ENCODE results near the gene MPC1.
A peak's percentile ranks its signal among the peaks of the same experiment; 100 is the strongest.
"Not testable (repeated sequence)": the region's sequence is repeated elsewhere in the genome, so short reads cannot be mapped to it uniquely, and the experiment has no call there.

MPC1 gene

DNA sequence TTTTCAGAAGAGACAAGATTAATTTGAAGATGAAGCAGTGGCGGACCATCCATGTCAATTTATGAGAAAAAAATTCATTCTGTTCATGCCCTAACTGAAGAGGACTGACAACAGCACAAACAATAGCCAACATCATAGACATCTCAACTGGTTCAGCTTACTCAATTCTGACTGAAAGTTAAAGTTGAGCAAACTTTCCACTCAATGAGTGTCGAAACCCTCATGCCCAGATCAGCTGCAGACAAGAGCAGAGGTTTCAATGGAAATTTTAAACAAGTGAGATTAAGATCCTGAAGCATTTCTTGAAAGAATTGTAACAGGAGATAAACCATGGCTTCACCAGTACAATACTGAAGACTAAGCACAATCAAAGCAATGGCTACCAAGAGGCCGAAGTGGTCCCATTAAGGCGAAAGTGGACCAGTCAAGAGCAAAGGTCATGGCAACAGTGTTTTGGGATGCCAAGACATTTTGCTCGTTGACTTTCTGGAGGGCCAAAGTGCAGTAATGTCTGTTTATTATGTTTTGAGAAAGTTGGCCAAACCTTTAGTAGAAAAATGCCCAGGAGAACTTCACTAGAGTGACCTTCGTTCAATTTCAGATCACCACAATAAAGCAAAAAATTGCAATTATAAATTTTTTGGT, 34.3 kb downstream of the MPC1 start:
- H3K4me3 ChIP-seq (ENCODE audit: low read depth, low read length): no peak overlapping the region

DNA sequence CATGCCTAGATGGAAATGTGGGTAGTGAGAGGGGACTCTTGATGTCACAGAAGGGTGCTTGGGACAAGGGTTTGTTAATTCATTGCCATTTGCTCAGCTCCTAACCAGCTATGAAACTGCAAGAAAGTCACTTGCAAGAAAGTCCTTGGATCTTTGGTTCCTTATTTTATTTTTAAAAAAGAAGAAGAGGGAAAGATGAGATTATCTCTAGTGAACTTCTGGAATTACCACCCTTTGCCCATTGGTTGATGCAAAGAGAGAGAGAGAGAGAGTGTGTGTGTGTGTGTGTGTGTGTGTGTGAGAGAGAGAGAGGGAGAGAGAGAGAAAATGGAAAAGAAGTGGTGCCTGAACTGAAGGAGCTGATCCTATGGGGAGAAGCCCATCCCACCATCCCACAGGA, 35.8 kb downstream of the MPC1 start:
- H3K4me3 ChIP-seq (ENCODE audit: low read depth, low read length): no peak overlapping the region

DNA sequence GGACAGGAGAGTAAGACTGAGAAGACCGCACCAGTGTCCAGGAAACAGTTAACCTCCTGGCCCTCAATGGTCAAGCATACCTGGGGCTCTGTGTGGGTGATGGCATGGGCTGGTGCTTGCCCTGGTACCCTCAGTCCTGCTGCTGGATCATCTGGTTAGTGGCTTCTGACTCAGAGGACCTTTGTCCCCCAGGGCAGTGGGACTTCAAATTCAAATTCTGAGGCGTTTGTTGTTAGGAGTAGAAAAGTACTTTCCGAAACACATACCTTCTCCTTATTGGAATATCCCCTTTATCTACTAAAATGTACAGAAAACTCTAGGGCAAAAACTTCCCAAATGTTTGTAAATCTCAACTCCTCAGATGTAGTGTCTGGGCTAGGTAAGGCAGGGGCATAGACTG, 36.3 kb downstream of the MPC1 start:
- no peak overlapping the region for H3K4me3 ChIP-seq (ENCODE audit: low read depth, low read length)

DNA sequence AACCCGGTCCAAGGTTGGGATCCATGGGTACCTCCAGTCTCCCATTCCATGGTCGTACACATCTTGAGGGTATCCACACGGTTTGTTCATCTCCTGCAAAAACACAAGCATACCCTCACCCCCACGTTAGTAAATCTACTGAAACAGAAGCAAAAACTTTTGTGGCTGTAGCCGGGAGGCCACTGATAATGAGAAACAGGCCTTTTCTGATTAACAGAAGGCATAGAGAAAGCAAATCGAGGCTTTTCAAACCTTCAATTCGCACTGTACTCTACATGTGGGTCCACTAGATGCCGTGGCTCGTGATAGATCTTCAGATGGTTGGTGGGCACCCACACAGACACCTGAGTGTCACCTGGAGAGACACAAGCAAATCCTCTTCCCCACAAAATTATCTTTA, 37.1 kb downstream of the MPC1 start:
- not testable (repeated sequence) for H3K4me3 ChIP-seq (ENCODE audit: low read depth, low read length)

DNA sequence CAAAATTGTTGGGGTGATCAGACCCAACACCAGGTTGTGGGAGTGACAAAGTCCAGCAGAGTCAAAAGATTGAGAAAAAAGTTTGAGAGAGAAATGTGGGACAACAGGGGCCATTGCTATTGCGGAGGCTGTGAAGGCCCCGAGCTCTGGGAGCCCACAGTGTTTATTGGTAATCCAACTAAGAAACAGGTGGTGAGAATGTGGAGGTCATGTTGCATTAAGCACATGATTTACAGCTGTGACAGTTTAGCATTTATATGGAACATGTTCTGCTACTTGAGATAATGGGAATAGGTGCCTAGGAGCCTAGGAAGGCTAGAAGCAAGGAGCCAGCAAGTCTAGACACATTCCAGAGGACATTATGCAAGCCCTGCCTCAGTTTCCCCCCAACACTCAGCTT, 37.8 kb downstream of the MPC1 start:
- H3K4me3 ChIP-seq (ENCODE audit: low read depth, low read length): not testable (repeated sequence)

DNA sequence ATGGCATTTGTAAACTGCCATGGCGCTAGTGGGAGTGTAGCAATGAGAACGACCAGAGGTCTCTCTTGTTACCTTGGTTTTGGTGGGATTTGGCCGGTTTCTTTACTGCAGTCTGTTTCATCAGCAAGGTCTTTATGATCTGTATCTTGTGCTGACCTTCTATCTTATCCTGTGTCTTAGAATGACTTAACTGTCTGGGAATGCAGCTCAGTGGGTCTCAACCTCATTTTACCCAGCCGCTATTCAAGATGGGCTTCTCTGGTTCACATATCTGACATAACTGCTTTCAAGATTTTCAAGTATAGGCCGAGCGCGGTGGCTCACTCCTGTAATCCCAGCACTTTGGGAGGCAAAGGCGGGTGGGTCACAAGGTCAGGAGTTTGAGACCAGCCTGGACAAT, 38.5 kb downstream of the MPC1 start:
- H3K4me3 ChIP-seq (ENCODE audit: low read depth, low read length): no peak overlapping the region

DNA sequence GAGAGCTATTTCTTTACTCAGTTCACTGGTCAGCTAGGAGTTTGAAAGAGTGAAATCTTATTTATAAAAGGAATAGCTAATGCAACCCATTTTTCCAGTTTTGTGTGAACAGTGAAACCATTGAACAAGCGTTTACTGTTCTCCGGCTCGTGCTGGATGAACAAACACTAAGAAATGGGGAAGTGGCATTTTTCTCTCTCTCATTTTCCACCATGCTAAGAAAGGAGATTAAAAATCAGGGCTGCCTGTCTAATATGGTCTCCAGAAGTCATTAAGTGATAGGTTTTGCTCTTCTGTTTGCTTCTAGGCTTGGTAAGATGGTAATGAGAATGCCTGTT, 39.6 kb downstream of the MPC1 start:
- peak overlapping the region; percentile 76 for H3K4me3 ChIP-seq (ENCODE audit: low read depth, low read length)

DNA sequence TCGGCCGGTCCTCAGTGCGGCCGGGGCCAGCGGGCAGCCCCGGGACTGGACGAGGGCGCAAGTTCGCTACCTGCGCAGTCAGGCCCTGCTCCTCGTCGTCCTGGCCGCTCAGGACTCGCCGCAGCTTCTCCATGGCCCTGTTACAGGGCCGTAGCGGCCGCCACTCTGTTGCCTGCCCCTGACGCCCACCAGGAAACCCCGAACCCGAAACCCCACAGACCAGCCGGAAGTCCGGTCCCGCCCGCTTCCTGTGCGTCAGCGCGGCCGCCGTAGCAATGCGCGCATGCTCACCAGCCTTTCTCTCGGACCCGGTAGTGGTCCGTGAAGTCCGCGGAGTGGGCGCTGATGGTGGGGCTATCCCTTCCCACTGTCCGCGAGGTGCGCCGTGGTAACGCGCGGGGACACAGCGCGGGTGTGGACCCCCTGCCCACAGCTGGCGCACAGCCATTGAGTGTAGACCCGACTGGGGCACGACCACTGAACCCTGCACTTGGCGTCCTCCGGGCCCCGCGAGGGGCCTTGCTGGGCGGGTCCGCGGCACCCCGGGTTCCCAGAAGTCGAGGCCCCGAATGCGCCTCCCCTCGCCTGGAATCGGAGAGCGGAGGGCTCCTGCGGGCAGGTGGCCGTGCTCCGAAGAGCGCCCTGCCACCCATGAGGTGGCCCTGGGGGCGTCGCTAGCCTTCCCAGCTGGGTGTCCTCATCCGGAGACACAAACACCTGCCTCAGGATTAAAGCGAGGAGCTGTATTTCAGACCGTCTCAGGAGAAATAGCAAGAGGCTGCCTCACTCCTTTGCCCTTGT, 40.2 kb downstream of the MPC1 start, which contains the start of gene SFT2D1:
SFT2D1 (minus strand) TSS at position 197 of the 801 bp plus-strand sequence; CDS start at position 133, 64 bp downstream.
- peak within 1 kb of the TSS; percentile 76 for H3K4me3 ChIP-seq (ENCODE audit: low read depth, low read length)

DNA sequence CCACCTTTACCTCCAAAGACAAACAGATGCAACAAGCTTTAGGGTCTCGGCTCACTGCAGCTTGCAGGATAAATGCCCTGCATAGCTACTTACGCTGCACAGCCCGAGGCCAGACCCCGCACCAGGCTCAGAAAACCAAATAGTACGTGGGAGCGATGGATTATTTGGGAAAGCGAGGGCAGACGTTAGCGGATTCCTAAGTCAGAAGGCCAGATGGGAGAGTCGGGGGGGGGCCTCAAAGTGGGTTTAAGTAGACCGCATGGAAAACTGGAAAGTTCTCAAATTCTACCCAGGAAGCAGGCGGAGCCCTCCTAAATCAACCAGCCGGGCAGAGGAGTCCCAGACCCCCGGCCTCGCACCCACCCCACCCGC, 40.8 kb downstream of the MPC1 start:
- H3K4me3 ChIP-seq (ENCODE audit: low read depth, low read length): peak overlapping the region; percentile 76

DNA sequence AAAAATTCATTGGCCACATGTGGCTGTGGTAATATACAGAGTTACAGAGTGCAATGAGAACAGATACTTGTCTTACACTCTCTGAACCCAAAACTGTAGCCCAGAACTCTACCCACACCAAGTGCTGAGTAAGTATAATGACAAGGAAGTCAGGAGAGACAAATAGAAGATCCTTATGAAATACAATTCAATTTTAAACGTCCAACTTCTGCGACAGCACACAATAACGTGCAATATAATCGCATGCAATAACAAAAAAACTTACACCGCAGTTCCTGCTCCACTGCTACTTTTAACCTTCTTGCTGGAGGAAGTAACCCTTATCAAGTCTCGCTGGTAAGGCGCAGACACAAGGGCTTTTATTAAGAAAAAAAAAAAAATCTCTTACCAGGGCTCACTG, 41.3 kb downstream of the MPC1 start:
- peak overlapping the region; percentile 76 for H3K4me3 ChIP-seq (ENCODE audit: low read depth, low read length)

DNA sequence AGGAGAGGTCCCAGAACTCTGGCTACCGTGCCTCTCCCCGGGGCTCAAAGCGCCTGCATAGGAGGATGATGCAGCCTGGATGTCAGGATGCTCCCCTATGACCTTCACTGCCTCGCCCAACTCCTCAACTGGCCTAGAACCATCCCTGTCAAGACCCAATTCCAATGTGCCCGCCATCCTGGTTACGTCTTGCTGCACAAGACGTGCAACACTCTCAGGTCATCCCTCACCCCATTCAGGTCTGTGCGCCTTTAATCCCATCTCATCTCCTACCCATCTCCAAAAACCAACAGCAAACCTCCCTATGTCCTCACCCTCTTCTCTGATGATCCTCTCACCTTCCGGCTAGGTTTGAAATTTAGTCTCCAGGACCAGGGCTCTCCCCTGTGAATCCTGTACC, 43.9 kb downstream of the MPC1 start:
- H3K4me3 ChIP-seq (ENCODE audit: low read depth, low read length): no peak overlapping the region

DNA sequence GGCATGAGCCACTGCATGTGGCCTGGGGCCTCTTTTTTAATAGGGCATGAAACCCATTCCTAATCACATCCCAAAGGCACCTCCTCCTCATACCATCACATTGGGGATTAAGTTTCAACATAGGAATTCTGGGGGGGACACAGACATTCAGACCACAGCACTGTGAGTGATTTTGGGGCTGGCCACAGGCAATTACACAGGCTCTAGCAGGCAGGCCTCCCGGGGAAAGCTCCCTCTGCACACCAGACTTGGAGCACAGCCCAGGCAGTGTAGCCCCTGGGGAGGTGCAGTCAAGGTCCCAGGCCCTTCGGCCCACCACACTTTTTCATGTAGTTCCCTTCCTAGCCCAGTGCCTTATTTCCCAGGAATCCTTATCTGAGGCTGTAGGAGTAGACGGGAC, 45.9 kb downstream of the MPC1 start:
- no peak overlapping the region for H3K4me3 ChIP-seq (ENCODE audit: low read depth, low read length)

DNA sequence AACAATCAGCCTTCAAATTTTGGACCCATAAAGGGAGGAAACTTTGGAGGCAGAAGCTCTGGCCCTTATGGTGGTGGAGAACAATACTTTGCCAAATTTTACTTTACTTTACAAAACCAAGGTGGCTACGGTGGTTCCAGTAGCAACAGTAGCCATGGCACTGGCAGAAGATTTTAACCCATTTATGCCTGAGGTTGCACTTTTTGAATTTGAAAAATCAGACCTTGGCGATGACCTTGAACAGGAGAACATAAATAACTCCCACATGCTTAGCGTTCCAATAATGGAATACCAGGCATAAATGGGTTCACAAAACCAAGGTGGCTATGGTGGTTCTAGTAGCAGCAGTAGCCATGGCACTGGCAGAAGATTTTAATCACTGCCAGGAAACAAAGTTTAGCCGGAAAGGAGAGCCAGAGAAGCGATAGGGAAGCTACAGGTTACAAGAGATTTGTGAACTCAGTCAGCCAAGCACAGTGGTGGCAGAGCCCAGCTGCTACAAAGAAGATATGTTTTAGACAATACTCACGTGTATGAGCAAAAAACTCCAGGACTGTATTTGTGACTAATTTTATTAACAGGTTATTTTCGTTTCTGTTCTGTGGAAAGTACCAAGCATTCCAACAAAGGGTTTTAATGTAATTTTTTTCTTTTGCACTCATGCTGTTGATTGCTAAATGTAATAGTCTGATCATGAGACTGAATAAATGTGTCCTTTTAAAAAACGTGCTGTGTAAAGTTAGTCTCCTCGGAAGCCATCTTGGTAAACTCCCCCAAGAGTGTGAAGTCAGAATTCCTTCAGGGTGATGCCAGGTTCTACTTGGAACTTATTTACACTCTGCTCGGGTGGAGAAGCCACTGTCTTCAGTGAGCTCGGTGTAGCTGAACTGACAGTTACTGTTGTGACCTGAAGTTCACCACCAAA, 47.1 kb downstream of the MPC1 start:
- H3K4me3 ChIP-seq (ENCODE audit: low read depth, low read length): no peak overlapping the region

DNA sequence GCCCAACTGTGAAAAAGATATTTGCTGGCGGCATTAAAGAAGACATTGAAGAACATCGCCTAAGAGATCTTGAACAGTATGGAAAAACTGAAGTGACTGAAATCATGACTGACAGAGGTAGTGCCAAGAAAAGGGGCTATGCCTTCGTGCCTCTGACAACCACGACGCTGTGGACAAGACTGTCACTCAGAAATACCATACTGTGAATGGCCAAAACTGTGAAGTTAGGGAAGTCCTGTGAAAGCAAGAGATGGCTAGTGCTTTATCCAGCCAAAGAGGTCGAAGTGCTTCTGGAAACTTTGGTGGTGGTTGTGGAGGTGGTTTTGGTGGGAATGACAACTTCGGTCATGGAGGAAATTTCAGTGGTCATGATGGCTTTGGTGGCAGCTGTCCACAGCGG, 47.9 kb downstream of the MPC1 start:
- no peak overlapping the region for H3K4me3 ChIP-seq (ENCODE audit: low read depth, low read length)

DNA sequence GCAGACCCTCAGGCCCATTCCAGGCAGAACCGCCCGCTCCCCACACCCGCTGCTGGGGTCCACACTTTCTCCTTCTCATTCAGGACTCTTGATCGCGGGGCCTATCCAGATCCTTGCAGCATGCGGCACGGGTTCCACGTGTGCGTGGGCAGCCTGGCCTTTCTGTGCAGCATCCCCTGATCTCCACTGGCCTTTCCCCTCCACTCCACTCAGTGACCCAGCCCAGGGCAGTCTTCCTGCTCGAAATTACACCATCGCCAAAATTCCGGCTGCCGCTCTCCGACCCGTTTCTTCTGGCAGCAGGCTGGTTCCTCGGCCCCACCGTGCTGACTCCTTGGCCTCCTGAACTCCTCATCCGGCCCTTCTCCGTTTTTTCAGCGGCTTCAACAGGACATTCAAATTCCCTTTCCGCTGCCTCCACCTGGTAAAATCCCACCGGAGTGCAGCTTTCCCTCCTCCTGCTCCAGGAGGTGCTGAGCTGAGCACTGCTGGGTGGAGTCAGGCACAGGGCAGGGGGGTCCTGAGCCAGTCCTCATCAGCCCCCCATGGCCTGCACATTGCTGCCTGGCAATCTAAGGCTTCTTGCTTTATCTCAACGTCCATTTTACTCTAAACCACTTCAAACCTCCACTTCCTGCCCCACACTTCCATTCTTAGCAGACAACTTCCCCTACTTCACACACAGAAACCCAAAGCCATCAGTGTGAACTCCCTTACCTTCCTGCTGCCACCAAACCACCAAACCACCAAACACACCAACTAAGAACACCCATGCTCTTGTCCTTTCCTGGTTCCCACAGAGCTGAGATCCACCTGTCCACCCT, 49.4 kb downstream of the MPC1 start:
- H3K4me3 ChIP-seq (ENCODE audit: low read depth, low read length): no peak overlapping the region

DNA sequence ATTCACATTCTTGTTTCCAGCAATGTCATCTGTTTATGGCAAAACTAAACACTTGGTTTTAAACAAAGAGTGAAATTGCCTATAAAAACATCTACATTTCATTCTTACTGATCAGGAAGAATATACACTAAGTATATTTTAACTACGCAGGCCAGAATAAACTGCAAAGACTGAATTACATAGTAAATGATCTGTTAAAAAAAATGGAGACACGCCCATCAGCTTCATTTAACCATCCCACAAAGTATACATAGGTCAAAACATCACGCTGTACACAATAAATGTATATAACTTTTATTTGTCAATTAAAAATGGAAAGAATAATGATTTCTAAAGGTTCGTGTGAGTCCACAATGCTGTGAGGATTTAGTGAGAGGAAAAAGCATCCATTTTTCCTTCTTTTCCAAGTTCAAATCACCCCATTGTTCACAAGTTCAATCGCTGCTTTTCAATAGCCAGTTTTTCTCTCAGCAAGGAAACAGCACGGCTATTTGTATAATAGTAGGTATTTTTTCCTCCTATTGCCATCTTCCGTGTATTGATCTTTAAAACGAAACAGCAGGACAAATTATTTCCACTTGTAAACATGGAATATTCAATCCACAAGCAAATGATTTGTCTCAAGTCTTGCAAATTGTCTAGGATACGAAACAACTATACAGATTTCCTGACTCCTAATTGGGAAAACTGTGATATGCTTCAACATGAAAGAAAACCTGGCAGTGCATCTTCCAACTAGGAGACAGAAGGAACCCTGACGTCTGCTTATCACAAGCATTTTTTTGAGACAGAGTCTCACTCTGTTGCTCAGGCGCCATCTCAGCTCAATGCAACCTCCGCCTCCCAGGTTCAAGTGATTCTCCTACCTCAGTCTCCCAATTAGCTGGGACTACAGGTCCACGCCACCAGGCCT, 51.0 kb downstream of the MPC1 start:
- no peak overlapping the region for H3K4me3 ChIP-seq (ENCODE audit: low read depth, low read length)

DNA sequence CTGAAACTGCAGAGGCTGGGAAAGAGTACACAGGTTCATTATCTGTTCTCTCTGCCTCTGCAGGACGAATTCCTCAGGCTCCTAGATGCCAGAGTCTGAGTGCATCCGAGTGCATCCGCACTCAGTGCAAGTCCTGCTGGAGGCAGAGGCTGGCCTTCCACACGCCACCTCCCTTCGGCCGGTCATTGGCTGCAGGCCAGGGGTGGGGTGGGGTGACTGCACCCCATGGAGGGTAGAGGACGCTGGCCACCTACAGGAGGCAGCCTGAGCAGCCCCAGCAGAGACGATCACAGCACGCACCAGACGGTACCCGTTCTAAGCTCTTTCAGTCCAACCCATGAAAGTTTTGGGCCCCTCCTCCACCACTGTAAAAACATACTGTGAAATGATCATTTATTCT, 52.1 kb downstream of the MPC1 start:
- no peak overlapping the region for H3K4me3 ChIP-seq (ENCODE audit: low read depth, low read length)

DNA sequence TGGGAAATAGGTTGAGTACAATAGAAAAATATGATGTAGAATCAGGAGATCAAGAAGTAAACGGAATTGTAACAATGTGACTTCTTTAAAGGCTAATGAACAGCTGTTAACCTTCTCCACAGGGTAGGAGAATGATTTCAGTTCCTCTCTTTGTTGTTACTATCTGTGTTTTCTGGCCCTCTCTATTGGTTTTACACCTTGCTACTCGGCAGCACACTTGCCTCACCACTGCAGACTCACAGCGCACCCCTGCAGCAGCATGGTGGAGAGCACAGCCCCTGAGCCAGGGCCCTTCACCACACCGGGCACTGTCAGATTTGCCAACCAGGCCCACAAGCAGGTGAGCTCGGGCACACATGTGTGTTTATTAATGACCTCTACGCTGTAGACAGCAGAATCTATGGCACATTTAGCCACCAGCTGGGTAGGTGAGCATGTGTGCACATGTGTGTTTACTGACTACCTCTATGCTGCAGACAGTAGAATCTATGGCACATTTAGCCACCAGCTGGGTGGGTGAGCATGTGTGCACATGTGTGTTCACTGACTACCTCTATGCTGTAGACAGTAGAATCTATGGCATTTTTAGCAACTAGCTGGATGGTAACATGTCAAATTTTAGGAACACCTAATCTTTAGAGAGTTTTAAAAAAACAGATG, 57.2 kb downstream of the MPC1 start:
- H3K4me3 ChIP-seq (ENCODE audit: low read depth, low read length): no peak overlapping the region

DNA sequence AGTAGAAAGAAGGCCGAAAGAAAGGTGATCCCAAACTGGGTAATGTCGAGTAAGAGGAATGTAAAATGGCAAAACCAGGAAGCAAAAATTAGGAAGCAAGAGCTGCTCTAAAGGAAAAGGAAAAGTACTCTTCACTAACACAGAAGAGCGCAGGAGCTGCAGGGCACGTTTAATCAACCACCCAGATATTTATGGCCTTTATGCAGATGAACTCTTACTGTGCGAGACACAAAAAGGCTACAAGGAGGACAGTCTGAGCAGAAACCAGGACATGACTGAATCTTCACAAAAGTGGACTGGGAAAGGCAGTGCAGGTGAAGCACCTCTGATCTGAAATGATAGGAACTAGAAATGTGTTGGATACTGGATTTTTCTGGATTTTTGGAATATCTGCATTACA, 59.3 kb downstream of the MPC1 start:
- H3K4me3 ChIP-seq (ENCODE audit: low read depth, low read length): no peak overlapping the region

All from iPS-11a (cell line).